GM18502 (cell line): Measurements from ENCODE around the gene LAMTOR1.

Source experiments
- ATAC-seq: cut with Tn5 transposase; IDR thresholded peaks from one replicate; pipeline ENCODE4 v1.9.1; 2021; ENCODE audit warnings: mild to moderate bottlenecking; ENCODE audit not compliant: unreplicated experiment, poor library complexity

The LAMTOR1 gene

GRCh38 chr11:72120930-72121329, 17.8 kb upstream of the LAMTOR1 start:
- ATAC-seq: no peak

- ATAC-seq: no peak
Observed at GRCh38 chr11:72119198-72119597, 16.1 kb upstream of the LAMTOR1 start.

GRCh38 chr11:72116019-72116755, 13.1 kb upstream of the LAMTOR1 start:
- ATAC-seq: no peak

GRCh38 chr11:72114570-72114969, 11.5 kb upstream of the LAMTOR1 start:
- ATAC-seq: no peak

- no peak for ATAC-seq
Observed at GRCh38 chr11:72112978-72113808, 10.1 kb upstream of the LAMTOR1 start.

GRCh38 chr11:72112143-72112977, 9.3 kb upstream of the LAMTOR1 start, which contains the start of gene ANAPC15:
TSS of gene ANAPC15 (minus strand) at chr11:72112695. CDS start at chr11:72111276, 1,419 bp downstream.
- ATAC-seq: peak; percentile 90

GRCh38 chr11:72111300-72112142, 8.4 kb upstream of the LAMTOR1 start:
- peak; percentile 5 for ATAC-seq

GRCh38 chr11:72105888-72106287, 2.8 kb upstream of the LAMTOR1 start, which contains the start of gene TOMT:
TSS of gene TOMT (plus strand) at chr11:72105924. CDS start at chr11:72105952, 28 bp downstream.
- no peak for ATAC-seq

GRCh38 chr11:72103754-72104167, 664 bp upstream of the LAMTOR1 start:
- no peak for ATAC-seq

GRCh38 chr11:72102631-72102945, 509 bp downstream of the LAMTOR1 start:
- no peak for ATAC-seq

GRCh38 chr11:72102162-72102561, 935 bp downstream of the LAMTOR1 start:
- ATAC-seq: no peak

GRCh38 chr11:72100462-72100861, 2.6 kb downstream of the LAMTOR1 start:
- no peak for ATAC-seq

- ATAC-seq: no peak
Observed at GRCh38 chr11:72100009-72100408, 3.1 kb downstream of the LAMTOR1 start.

- no peak for ATAC-seq
Observed at GRCh38 chr11:72098741-72099140, 4.4 kb downstream of the LAMTOR1 start.

- no peak for ATAC-seq
Observed at GRCh38 chr11:72091292-72091691, 11.8 kb downstream of the LAMTOR1 start.

- no peak for ATAC-seq
Observed at GRCh38 chr11:72088076-72088808, 14.9 kb downstream of the LAMTOR1 start.

GRCh38 chr11:72085621-72086351, 17.3 kb downstream of the LAMTOR1 start:
- ATAC-seq: no peak

- no peak for ATAC-seq
Observed at GRCh38 chr11:72084965-72085364, 18.1 kb downstream of the LAMTOR1 start.
